Tibial artery (tissue), 4 donors: Measurements from ENCODE around the gene MICAL2.

Experiments
- DNase-seq, 2 donors: peaks; one replicate each; pipeline ENCODE4 v3.0.0-alpha.2; 2019
- H3K27ac ChIP-seq, 2 donors: fragments of 200-600 bp; sonication (generic) in 1 of 2; 1 replicate in 1 of 2; 2 replicates in 1 of 2; pipeline ENCODE4 v1.5.1; 2018 to 2019; ENCODE audit warnings: mild to moderate bottlenecking in 1 of 2
- H3K27me3 ChIP-seq, 2 donors: fragments of 200-600 bp; sonication (generic) in 1 of 2; one replicate each; pipeline versions ENCODE4 v1.5.1 to v1.6.0; 2016 to 2019
- H3K36me3 ChIP-seq, 3 donors: fragments of 200-600 bp; sonication (generic) in 2 of 3; one replicate each; pipeline ENCODE4 v1.5.1; 2016 to 2019; ENCODE audit warnings: mild to moderate bottlenecking in 2 of 3
- H3K4me1 ChIP-seq, 4 donors: fragments of 200-600 bp; sonication (generic) in 2 of 4; 1 replicate in 3 of 4; 2 replicates in 1 of 4; pipeline ENCODE4 v1.5.1; 2016 to 2019
- H3K4me3 ChIP-seq, 2 donors: fragments of 200-600 bp; sonication (generic) in 1 of 2; 1 replicate in 1 of 2; 2 replicates in 1 of 2; pipeline ENCODE4 v1.5.1; 2018 to 2019; ENCODE audit warnings: mild to moderate bottlenecking in 2 of 2
- H3K9me3 ChIP-seq, 3 donors: fragments of 200-600 bp; sonication (generic) in 1 of 3; one replicate each; pipeline ENCODE4 v1.5.1; 2016 to 2019
- intact Hi-C: fragments of 100-400 bp; cut with DNase I; formaldehyde crosslinking; loops from one replicate; pipeline ENCODE4 v1.15.0; 2023; ENCODE audit warnings: low total_unique reads
- TF ChIP-seq, protein P1 (sequence below), 2 experiments: fragments of 200-600 bp in 1 of 2; fragments of 450-650 bp in 1 of 2; IDR thresholded peaks; one replicate each; pipeline ENCODE4 v1.5.1; 2017 to 2019; ENCODE audit warnings: antibody characterized with exemption in 2 of 2, mild to moderate bottlenecking in 1 of 2, moderate library complexity in 1 of 2

MICAL2 gene

DNA sequence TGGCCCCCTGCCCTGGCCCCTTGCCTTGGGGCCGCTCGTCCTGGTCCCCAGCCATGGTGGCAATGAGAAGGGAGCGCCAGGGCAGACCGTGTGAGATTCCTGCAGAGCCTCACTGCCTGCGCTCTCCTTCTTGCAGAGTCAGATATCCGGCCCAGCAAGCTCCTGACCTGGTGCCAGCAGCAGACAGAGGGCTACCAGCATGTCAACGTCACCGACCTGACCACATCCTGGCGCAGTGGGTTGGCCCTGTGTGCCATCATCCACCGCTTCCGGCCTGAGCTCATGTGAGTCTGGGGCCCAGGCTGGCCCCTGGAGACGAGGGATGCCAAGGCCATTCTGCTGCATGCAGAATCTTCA lies 114.1 kb downstream of the MICAL2 start:
- Histone ChIP-seq H3K27me3 (no peaks in the 10 kb centered on the region), H3K4me1 (peaks cover 5 to 71% (median 47%) of the 10 kb centered on the region in 4 donors), H3K36me3 (peaks cover 73 to 85% (median 83%) of the 10 kb centered on the region in 3 donors), H3K27ac (peak overlapping the region; percentile 71 to 75), H3K4me3 (no peak overlapping the region), H3K9me3 (no peaks in the 10 kb centered on the region)
- peak; percentile 85 to 94 for DNase-seq
- TF ChIP-seq, protein P1, sequence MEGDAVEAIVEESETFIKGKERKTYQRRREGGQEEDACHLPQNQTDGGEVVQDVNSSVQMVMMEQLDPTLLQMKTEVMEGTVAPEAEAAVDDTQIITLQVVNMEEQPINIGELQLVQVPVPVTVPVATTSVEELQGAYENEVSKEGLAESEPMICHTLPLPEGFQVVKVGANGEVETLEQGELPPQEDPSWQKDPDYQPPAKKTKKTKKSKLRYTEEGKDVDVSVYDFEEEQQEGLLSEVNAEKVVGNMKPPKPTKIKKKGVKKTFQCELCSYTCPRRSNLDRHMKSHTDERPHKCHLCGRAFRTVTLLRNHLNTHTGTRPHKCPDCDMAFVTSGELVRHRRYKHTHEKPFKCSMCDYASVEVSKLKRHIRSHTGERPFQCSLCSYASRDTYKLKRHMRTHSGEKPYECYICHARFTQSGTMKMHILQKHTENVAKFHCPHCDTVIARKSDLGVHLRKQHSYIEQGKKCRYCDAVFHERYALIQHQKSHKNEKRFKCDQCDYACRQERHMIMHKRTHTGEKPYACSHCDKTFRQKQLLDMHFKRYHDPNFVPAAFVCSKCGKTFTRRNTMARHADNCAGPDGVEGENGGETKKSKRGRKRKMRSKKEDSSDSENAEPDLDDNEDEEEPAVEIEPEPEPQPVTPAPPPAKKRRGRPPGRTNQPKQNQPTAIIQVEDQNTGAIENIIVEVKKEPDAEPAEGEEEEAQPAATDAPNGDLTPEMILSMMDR (IDR thresholded peaks at IDR 0.05): no peak
- intact Hi-C loops: no loop called here

DNA sequence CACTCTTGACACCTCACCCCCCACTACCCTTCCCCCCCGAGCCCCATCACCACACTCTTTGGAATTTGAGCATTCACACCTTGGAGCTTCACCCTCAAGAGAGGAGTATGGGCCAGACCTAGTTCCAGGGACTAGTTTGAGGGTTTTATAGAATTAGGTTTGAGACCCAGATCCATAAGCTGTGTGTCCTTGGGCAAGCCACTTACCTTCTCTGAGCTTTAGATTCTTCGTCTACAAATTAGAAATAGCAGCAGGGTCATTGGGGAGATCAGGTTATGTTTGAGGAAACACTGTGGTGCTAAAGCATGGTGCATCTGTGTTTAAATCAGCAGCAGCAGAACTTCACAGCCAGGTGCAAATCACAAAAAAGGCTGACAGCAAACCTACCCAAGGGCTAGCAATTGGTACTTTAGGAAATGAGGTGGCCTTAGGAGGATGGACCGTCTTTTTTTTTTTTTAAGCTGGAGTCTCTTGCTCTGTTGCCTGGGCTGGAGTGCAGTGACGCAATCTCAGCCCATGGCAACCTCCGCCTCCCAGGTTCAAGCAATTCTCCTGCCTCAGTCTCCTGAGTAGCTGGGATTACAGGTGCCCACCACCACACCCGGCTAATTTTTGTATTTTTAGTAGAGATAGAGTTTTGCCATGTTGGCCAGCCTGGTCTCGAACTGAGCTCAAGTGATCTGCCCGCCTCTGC lies 114.8 kb downstream of the MICAL2 start:
- intact Hi-C loops: no loop called here
- no peaks in the 10 kb centered on the region for H3K9me3 ChIP-seq
- peak overlapping the region; percentile 71 to 75 for H3K27ac ChIP-seq
- peaks cover 5 to 70% (median 41%) of the 10 kb centered on the region in 4 donors for H3K4me1 ChIP-seq
- no peak for DNase-seq
- TF ChIP-seq, protein P1 (IDR thresholded peaks at IDR 0.05): no peak
- H3K36me3 ChIP-seq: peaks cover 80 to 92% (median 90%) of the 10 kb centered on the region in 3 donors
- H3K4me3 ChIP-seq: no peak overlapping the region
- no peaks in the 10 kb centered on the region for H3K27me3 ChIP-seq

DNA sequence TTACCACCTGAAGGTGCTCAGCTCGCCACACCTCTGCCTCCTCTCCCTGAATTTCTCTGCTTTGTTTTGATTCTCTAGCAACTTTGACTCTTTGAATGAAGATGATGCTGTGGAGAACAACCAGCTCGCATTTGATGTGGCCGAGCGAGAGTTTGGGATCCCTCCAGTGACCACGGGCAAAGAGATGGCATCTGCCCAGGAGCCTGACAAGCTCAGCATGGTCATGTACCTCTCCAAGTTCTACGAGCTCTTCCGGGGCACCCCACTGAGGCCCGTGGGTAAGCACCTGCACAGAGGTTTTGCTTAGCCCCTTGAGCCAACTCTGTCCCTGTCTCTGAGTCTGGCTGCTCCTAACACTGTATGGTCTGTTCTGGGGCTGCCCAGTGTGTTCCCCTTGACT lies 115.7 kb downstream of the MICAL2 start:
- peaks cover 87 to 99% (median 96%) of the 10 kb centered on the region in 3 donors for H3K36me3 ChIP-seq
- peaks cover 5 to 61% (median 32%) of the 10 kb centered on the region in 4 donors for H3K4me1 ChIP-seq
- DNase-seq: no peak
- H3K4me3 ChIP-seq: no peak overlapping the region
- H3K27me3 ChIP-seq: no peaks in the 10 kb centered on the region
- TF ChIP-seq, protein P1 (IDR thresholded peaks at IDR 0.05): no peak
- intact Hi-C loops: no loop called here
- peak overlapping the region; percentile 71 to 75 for H3K27ac ChIP-seq
- H3K9me3 ChIP-seq: no peaks in the 10 kb centered on the region

DNA sequence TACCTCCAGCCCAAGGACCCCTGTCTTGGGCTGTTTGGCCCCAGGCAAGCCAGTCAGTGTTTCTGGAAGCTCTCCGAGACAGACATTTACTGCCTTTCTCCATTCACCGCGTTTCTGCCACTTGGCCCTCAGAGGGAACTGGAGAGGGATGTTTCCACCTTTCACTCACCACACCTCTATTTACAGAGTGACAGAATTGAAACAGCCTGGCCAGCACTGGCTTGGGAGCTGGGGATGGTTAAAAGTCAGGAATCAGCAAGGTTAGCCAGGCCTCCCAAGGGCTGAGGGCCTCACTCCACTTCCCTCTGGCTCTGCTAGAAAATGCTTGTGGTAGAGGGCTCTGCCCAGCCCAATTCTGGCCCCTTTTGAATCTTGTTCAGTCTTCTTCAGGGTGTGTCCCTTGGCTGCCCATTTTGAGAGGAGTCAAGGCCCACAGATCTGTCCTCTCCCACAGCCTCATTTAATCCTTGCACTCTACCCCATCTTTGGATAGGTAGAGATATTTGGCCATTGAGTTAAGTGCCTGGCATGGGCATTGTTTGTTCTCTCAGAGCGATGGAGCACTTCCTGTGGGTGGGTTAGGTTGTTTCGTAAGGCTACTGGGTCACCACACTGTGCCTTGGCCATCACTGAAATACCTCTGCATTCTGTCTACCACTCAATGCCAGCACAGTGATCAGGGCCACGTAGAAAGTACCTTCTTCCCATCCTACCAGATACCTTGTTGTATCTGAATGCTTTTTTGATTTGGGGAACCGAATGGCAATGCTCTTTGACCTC lies 119.2 kb downstream of the MICAL2 start:
- peaks cover 0 to 60% (median 30%) of the 10 kb centered on the region in 4 donors for H3K4me1 ChIP-seq

DNA sequence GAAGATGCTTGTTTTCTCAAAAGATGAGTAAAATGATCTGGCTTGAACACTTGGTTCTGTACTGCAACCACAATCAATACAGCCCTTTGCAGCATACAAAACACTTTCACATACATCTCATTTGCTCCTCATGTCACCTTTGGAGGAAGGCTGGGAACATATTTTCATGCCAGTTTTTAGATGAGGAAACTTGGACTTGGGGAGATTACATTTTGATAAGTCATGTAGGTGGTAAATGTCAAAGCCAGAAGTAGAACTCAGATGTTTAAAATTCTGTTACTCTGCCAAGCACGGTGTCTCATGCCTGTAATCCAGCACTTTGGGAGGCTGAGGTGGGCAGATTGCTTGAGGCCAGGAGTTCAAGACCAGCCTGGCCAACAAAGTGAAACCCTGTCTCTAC lies 121.8 kb downstream of the MICAL2 start:
- no peak overlapping the region for H3K4me3 ChIP-seq
- TF ChIP-seq, protein P1 (IDR thresholded peaks at IDR 0.05): no peak
- H3K27me3 ChIP-seq: no peaks in the 10 kb centered on the region
- no peaks in the 10 kb centered on the region for H3K9me3 ChIP-seq
- H3K4me1 ChIP-seq: peaks cover 6 to 73% (median 51%) of the 10 kb centered on the region in 4 donors
- peaks cover 52 to 53% (median 52%) of the 10 kb centered on the region in 3 donors for H3K36me3 ChIP-seq
- no peak for DNase-seq
- H3K27ac ChIP-seq: peak overlapping the region; percentile 77 to 86
- intact Hi-C loops: loop anchor here (10.0 kb wide), 1 partner anchor 67 kb away; no protein-coding TSS in a partner anchor

More for the DNA sequence above, 119.2 kb downstream of the MICAL2 start:
- H3K9me3 ChIP-seq: no peaks in the 10 kb centered on the region
- H3K27me3 ChIP-seq: no peaks in the 10 kb centered on the region
- intact Hi-C loops: loop anchor here (10.0 kb wide), 1 partner anchor 65 kb away; no protein-coding TSS in a partner anchor
- no peak for DNase-seq
- peak overlapping the region; percentile 77 to 86 for H3K27ac ChIP-seq
- TF ChIP-seq, protein P1 (IDR thresholded peaks at IDR 0.05): no peak
- no peak overlapping the region for H3K4me3 ChIP-seq
- H3K36me3 ChIP-seq: peaks cover 71 to 76% (median 72%) of the 10 kb centered on the region in 3 donors
